ENCODE measurements around the gene RCHY1.

RCHY1 gene

GRCh38 chr4:75498041-75498440, 16.2 kb downstream of the RCHY1 start:
- no peak for DNase-seq (ENCODE audit: low read depth)
- no peak for TF ChIP-seq CTCF (conservative IDR thresholded peaks at IDR 0.05; ENCODE audit: low read length)
- no peak overlapping the region for H3K4me3 ChIP-seq (ENCODE audit: low read length)

- no peak for TF ChIP-seq CTCF (conservative IDR thresholded peaks at IDR 0.05; ENCODE audit: low read length)
- peak; percentile 20 for DNase-seq (ENCODE audit: low read depth)
- no peak overlapping the region for H3K4me3 ChIP-seq (ENCODE audit: low read length)
Measured at GRCh38 chr4:75497133-75497532, 17.1 kb downstream of the RCHY1 start.

GRCh38 chr4:75496406-75496805, 17.8 kb downstream of the RCHY1 start:
- TF ChIP-seq CTCF (conservative IDR thresholded peaks at IDR 0.05; ENCODE audit: low read length): no peak
- DNase-seq (ENCODE audit: low read depth): no peak
- no peak overlapping the region for H3K4me3 ChIP-seq (ENCODE audit: low read length)

- H3K4me3 ChIP-seq (ENCODE audit: low read length): no peak overlapping the region
- no peak for TF ChIP-seq CTCF (conservative IDR thresholded peaks at IDR 0.05; ENCODE audit: low read length)
- no peak for DNase-seq (ENCODE audit: low read depth)
Measured at GRCh38 chr4:75495476-75495875, 18.7 kb downstream of the RCHY1 start.

- DNase-seq (ENCODE audit: low read depth): peak; percentile 84
- no peak for TF ChIP-seq CTCF (conservative IDR thresholded peaks at IDR 0.05; ENCODE audit: low read length)
- no peak overlapping the region for H3K4me3 ChIP-seq (ENCODE audit: low read length)
Measured at GRCh38 chr4:75494563-75494962, 19.6 kb downstream of the RCHY1 start.

GRCh38 chr4:75490155-75490554, 24.0 kb downstream of the RCHY1 start:
- TF ChIP-seq CTCF (conservative IDR thresholded peaks at IDR 0.05; ENCODE audit: low read length): peak; percentile 31
- no peak overlapping the region for H3K4me3 ChIP-seq (ENCODE audit: low read length)
- DNase-seq (ENCODE audit: low read depth): peak; percentile 33

- DNase-seq (ENCODE audit: low read depth): no peak
- TF ChIP-seq CTCF (conservative IDR thresholded peaks at IDR 0.05; ENCODE audit: low read length): no peak
- H3K4me3 ChIP-seq (ENCODE audit: low read length): no peak overlapping the region
Measured at GRCh38 chr4:75484190-75484589, 30.0 kb downstream of the RCHY1 start.
